K562 (cell line): ENCODE data around the gene JUP. TPM values are rescaled to one million over a fixed set of nuclear protein-coding genes. Genes with fewer than 3 reads are reported as not detected.

Experiments
- CBX5 ChIP-seq: IDR thresholded peaks from 2 replicates; pipeline ENCODE4 v1.6.1; 2014; ENCODE audit warnings: low read depth, borderline replicate concordance
- FOXJ3 ChIP-seq: sonication (generic); formaldehyde crosslinking; IDR thresholded peaks from 2 replicates; pipeline ENCODE4 v1.4.0; 2020; ENCODE audit warnings: mild to moderate bottlenecking, missing genetic modification reagents
- HDAC3 ChIP-seq: fragments of 450-650 bp; IDR thresholded peaks from 2 replicates; pipeline ENCODE4 v1.6.1; 2018; ENCODE audit warnings: borderline replicate concordance, mild to moderate bottlenecking, moderate library complexity; ENCODE audit not compliant: partially characterized antibody
- JUNB ChIP-seq: fragments of 450-650 bp; formaldehyde crosslinking; conservative IDR thresholded peaks from 2 replicates; pipeline ENCODE4 v1.4.0; 2020; ENCODE audit warnings: mild to moderate bottlenecking
- KLF1 ChIP-seq: fragments of 450-650 bp; IDR thresholded peaks from 2 replicates; pipeline ENCODE4 v1.6.1; 2016; ENCODE audit warnings: missing genetic modification characterization, missing compliant biosample characterization
- KLF16 ChIP-seq: IDR thresholded peaks from 2 replicates; pipeline ENCODE4 v1.6.1; 2016; ENCODE audit warnings: antibody characterized with exemption
- PML ChIP-seq: IDR thresholded peaks from 2 replicates; pipeline ENCODE4 v1.6.1; 2012; ENCODE audit warnings: low read length, inconsistent platforms
- POU5F1 ChIP-seq: fragments of 150-350 bp; IDR thresholded peaks from 2 replicates; pipeline ENCODE4 v1.6.1; 2014; ENCODE audit warnings: borderline replicate concordance, low read length, low read depth, mild to moderate bottlenecking; ENCODE audit not compliant: partially characterized antibody
- RFX1 ChIP-seq: fragments of 450-650 bp; IDR thresholded peaks from 2 replicates; pipeline ENCODE4 v1.6.1; 2016; ENCODE audit warnings: mild to moderate bottlenecking, moderate library complexity
- SETDB1 ChIP-seq: IDR thresholded peaks from one replicate; pipeline ENCODE4 v1.6.1; 2012; ENCODE audit warnings: low read length, control low read depth, inconsistent platforms
- SIN3A ChIP-seq, 2 experiments: fragments of 150-350 bp in 1 of 2; IDR thresholded peaks; 2 replicates each; pipeline ENCODE4 v1.6.1; 2011 to 2016; ENCODE audit warnings: borderline replicate concordance in 2 of 2, low read depth in 2 of 2, low read length in 2 of 2, mild to moderate bottlenecking in 2 of 2, moderate library complexity in 2 of 2; ENCODE audit not compliant: control insufficient read depth in 1 of 2
- SMARCB1 ChIP-seq: IDR thresholded peaks from 2 replicates; pipeline ENCODE4 v1.6.1; 2011; ENCODE audit warnings: improper control_type of control experiment, low read depth; ENCODE audit not compliant: insufficient read length
- SRSF7 ChIP-seq: fragments of 200-400 bp; formaldehyde crosslinking; optimal IDR thresholded peaks from 2 replicates; pipeline ENCODE3; 2017; ENCODE audit warnings: mild to moderate bottlenecking, low read depth, low read length
- TOE1 ChIP-seq, 2 experiments: fragments of 450-650 bp in 1 of 2; sonication (generic) in 1 of 2; formaldehyde crosslinking in 1 of 2; IDR thresholded peaks; 2 replicates each; pipeline versions ENCODE4 v1.7.1 to v1.8.0; 2016 to 2022; ENCODE audit warnings: borderline replicate concordance in 2 of 2, mild to moderate bottlenecking in 2 of 2, antibody characterized with exemption in 1 of 2, inconsistent platforms in 1 of 2, low read depth in 1 of 2, missing genetic modification reagents in 1 of 2, moderate library complexity in 1 of 2
- ZNF436 ChIP-seq: fragments of 250-450, 450-650 bp; sonication (Bioruptor Pico); formaldehyde crosslinking; IDR thresholded peaks from 2 replicates; pipeline ENCODE4 v1.7.0; 2020; ENCODE audit warnings: mild to moderate bottlenecking
- polyA plus RNA-seq, 8 experiments: library from polyadenylated mRNA; depleted of rRNA in 4 of 8; stranded (reverse) in 5 of 8; unstranded in 3 of 8; fragments of >200 nt; fragmentation: Nextera tagmentation in 2 of 8; fragmentation: Illumina TruSeq in 1 of 8; extraction: Ambion mirVana in 2 of 8; extraction: Trizol in 1 of 8; gene quantifications; 2 replicates each; pipeline versions ENCODE4 v1.2.1 to v1.2.3, GENCODE V29; 2011 to 2014; ENCODE audit warnings: inconsistent platforms in 1 of 8, missing spikeins in 1 of 8
- total RNA-seq, 7 experiments: library from RNA; depleted of rRNA in 6 of 7; stranded (reverse); fragments of >200 nt in 6 of 7; fragmentation: Illumina TruSeq in 2 of 7; extraction: Trizol in 2 of 7; gene quantifications; 2 replicates each; pipeline versions ENCODE4 v1.2.1 to v1.2.3, GENCODE V29; 2011 to 2021; ENCODE audit warnings: low replicate concordance in 1 of 7
- TF ChIP-seq, protein P1 (sequence below): fragments of 450-650 bp; formaldehyde crosslinking; IDR thresholded peaks from 2 replicates; pipeline ENCODE4 v1.4.0; 2020; ENCODE audit warnings: mild to moderate bottlenecking, moderate library complexity
- TF ChIP-seq, protein P2 (sequence below): conservative IDR thresholded peaks from 2 replicates; pipeline ENCODE4 v1.6.1; 2011; ENCODE audit warnings: low read depth, mild to moderate bottlenecking, low read length; ENCODE audit not compliant: control insufficient read depth
- TF ChIP-seq, protein P3 (sequence below): fragments of 450-650 bp; IDR thresholded peaks from 2 replicates; pipeline ENCODE4 v1.6.1; 2014; ENCODE audit warnings: low read depth, mild to moderate bottlenecking, moderate library complexity, borderline replicate concordance
- TF ChIP-seq, protein P4 (sequence below): fragments of 150-350 bp; conservative IDR thresholded peaks from 2 replicates; pipeline ENCODE4 v1.6.1; 2014; ENCODE audit warnings: low read length
- TF ChIP-seq, protein P5 (sequence below): IDR thresholded peaks from 2 replicates; pipeline ENCODE4 v1.6.1; 2012; ENCODE audit warnings: low read depth, low read length, improper control_type of control experiment, borderline replicate concordance

JUP gene
- total and polyA plus RNA-seq, 9 of the 15 experiments (the other 6 are each of a cell fraction or from before 2014, with no cell fraction given) = 6.4 to 177 (median 31.2) TPM

DNA sequence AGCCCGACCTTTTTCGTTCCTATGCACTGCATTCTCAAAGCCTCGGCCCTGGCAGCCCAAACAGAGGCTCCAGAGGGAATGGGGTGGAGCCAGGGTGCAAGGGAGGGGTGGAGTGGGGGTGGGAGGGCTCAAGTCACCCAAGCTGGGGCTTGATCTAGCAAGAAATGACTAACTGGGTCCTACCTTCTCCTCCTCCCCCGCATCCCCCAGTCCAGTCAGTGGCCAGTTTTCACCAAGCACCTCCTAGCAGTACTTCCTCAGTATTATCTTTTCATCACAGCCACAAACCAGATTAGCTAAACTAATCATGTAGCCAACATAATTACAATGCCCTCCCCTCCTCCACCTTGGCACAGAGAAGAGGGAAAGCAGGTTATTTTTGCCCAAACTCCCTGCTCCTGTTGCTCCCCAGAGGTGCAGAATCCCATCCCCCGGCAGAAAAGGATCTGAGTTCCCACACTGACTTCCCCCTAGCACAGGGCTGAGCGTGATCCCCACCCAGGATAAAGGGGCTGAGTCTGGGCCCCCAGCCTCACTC, 2.2 kb downstream of the JUP start (continued):
- no peak for TF ChIP-seq SETDB1
- TF ChIP-seq, protein P1, sequence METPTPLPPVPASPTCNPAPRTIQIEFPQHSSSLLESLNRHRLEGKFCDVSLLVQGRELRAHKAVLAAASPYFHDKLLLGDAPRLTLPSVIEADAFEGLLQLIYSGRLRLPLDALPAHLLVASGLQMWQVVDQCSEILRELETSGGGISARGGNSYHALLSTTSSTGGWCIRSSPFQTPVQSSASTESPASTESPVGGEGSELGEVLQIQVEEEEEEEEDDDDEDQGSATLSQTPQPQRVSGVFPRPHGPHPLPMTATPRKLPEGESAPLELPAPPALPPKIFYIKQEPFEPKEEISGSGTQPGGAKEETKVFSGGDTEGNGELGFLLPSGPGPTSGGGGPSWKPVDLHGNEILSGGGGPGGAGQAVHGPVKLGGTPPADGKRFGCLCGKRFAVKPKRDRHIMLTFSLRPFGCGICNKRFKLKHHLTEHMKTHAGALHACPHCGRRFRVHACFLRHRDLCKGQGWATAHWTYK (CRISPR knock-in tag) = no peak
- TF ChIP-seq HDAC3 = no peak
- TF ChIP-seq JUNB = no peak
- no peak for TF ChIP-seq SIN3A (IDR thresholded peaks at IDR 0.05; ENCODE audit: borderline replicate concordance in 2 of 2, control insufficient read depth in 1 of 2, low read depth in 2 of 2, low read length in 2 of 2)
- TF ChIP-seq, protein P2, sequence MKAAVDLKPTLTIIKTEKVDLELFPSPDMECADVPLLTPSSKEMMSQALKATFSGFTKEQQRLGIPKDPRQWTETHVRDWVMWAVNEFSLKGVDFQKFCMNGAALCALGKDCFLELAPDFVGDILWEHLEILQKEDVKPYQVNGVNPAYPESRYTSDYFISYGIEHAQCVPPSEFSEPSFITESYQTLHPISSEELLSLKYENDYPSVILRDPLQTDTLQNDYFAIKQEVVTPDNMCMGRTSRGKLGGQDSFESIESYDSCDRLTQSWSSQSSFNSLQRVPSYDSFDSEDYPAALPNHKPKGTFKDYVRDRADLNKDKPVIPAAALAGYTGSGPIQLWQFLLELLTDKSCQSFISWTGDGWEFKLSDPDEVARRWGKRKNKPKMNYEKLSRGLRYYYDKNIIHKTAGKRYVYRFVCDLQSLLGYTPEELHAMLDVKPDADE = no peak
- no peak for TF ChIP-seq PML
- TF ChIP-seq, protein P3, sequence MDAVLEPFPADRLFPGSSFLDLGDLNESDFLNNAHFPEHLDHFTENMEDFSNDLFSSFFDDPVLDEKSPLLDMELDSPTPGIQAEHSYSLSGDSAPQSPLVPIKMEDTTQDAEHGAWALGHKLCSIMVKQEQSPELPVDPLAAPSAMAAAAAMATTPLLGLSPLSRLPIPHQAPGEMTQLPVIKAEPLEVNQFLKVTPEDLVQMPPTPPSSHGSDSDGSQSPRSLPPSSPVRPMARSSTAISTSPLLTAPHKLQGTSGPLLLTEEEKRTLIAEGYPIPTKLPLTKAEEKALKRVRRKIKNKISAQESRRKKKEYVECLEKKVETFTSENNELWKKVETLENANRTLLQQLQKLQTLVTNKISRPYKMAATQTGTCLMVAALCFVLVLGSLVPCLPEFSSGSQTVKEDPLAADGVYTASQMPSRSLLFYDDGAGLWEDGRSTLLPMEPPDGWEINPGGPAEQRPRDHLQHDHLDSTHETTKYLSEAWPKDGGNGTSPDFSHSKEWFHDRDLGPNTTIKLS = no peak
- no peak for TF ChIP-seq TOE1 (IDR thresholded peaks at IDR 0.05; ENCODE audit: borderline replicate concordance)
- TF ChIP-seq TOE1 (CRISPR knock-in tag; IDR thresholded peaks at IDR 0.05; ENCODE audit: borderline replicate concordance, low read depth) = no peak
- no peak for TF ChIP-seq KLF1 (tag)
- TF ChIP-seq, protein P4, sequence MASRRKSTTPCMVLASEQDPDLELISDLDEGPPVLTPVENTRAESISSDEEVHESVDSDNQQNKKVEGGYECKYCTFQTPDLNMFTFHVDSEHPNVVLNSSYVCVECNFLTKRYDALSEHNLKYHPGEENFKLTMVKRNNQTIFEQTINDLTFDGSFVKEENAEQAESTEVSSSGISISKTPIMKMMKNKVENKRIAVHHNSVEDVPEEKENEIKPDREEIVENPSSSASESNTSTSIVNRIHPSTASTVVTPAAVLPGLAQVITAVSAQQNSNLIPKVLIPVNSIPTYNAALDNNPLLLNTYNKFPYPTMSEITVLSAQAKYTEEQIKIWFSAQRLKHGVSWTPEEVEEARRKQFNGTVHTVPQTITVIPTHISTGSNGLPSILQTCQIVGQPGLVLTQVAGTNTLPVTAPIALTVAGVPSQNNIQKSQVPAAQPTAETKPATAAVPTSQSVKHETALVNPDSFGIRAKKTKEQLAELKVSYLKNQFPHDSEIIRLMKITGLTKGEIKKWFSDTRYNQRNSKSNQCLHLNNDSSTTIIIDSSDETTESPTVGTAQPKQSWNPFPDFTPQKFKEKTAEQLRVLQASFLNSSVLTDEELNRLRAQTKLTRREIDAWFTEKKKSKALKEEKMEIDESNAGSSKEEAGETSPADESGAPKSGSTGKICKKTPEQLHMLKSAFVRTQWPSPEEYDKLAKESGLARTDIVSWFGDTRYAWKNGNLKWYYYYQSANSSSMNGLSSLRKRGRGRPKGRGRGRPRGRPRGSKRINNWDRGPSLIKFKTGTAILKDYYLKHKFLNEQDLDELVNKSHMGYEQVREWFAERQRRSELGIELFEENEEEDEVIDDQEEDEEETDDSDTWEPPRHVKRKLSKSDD = no peak
- no peak for TF ChIP-seq ZNF436 (CRISPR knock-in tag)
- no peak for TF ChIP-seq RFX1
- no peak for TF ChIP-seq SRSF7
- no peak for TF ChIP-seq CBX5
- no peak for TF ChIP-seq SMARCB1
- no peak for TF ChIP-seq POU5F1
- TF ChIP-seq FOXJ3 (CRISPR knock-in tag) = no peak
- peak; percentile 89 for TF ChIP-seq KLF16
- TF ChIP-seq, protein P5, sequence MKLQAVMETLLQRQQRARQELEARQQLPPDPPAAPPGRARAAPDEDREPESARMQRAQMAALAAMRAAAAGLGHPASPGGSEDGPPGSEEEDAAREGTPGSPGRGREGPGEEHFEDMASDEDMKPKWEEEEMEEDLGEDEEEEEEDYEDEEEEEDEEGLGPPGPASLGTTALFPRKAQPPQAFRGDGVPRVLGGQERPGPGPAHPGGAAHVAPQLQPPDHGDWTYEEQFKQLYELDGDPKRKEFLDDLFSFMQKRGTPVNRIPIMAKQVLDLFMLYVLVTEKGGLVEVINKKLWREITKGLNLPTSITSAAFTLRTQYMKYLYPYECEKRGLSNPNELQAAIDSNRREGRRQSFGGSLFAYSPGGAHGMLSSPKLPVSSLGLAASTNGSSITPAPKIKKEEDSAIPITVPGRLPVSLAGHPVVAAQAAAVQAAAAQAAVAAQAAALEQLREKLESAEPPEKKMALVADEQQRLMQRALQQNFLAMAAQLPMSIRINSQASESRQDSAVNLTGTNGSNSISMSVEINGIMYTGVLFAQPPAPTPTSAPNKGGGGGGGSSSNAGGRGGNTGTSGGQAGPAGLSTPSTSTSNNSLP = peak; percentile 85
